DMS153 treated with DMSO at 0.1 percent for 48 hours (cell line): Measurements from ENCODE around the gene GLT1D1.
A peak's percentile ranks its signal among the peaks of the same experiment; 100 is the strongest.
"Not testable (repeated sequence)": the region's sequence is repeated elsewhere in the genome, so short reads cannot be mapped to it uniquely, and the experiment has no call there.

Source experiments
- DNase-seq: peaks from one replicate; lab custom pipeline; 2025; ENCODE audit not compliant: unreplicated experiment; lab: John Stamatoyannopoulos, UW

GLT1D1 gene

GRCh38 chr12:128820253-128820652, 33.0 kb upstream of the GLT1D1 start:
- no peak for DNase-seq

- DNase-seq = no peak
Measured at GRCh38 chr12:128820723-128821432, 32.4 kb upstream of the GLT1D1 start.

GRCh38 chr12:128823216-128823915, 29.9 kb upstream of the GLT1D1 start:
- no peak for DNase-seq

- DNase-seq = peak; percentile 88
Measured at GRCh38 chr12:128823916-128824839, 29.1 kb upstream of the GLT1D1 start, which contains the start of gene SLC15A4. SLC15A4 (minus strand) TSS chr12:128823958; CDS start chr12:128823943, 15 bp downstream.

- DNase-seq = no peak
Measured at GRCh38 chr12:128825835-128826234, 27.4 kb upstream of the GLT1D1 start.

- no peak for DNase-seq
Measured at GRCh38 chr12:128827724-128828123, 25.6 kb upstream of the GLT1D1 start.

GRCh38 chr12:128829861-128830504, 23.3 kb upstream of the GLT1D1 start:
- no peak for DNase-seq

GRCh38 chr12:128830505-128830893, 22.8 kb upstream of the GLT1D1 start:
- no peak for DNase-seq

GRCh38 chr12:128833418-128833817, 19.9 kb upstream of the GLT1D1 start:
- DNase-seq = no peak

GRCh38 chr12:128839885-128840284, 13.4 kb upstream of the GLT1D1 start:
- DNase-seq = not testable (repeated sequence)

GRCh38 chr12:128840862-128841468, 12.3 kb upstream of the GLT1D1 start:
- no peak for DNase-seq

- DNase-seq = no peak
Measured at GRCh38 chr12:128842579-128842978, 10.7 kb upstream of the GLT1D1 start.

GRCh38 chr12:128843538-128843937, 9.7 kb upstream of the GLT1D1 start:
- DNase-seq = no peak

GRCh38 chr12:128844031-128844635, 9.1 kb upstream of the GLT1D1 start:
- DNase-seq = no peak

GRCh38 chr12:128846671-128847070, 6.6 kb upstream of the GLT1D1 start:
- DNase-seq = not testable (repeated sequence)

- no peak for DNase-seq
Measured at GRCh38 chr12:128848371-128848770, 4.9 kb upstream of the GLT1D1 start.

GRCh38 chr12:128849806-128850205, 3.5 kb upstream of the GLT1D1 start:
- DNase-seq = not testable (repeated sequence)

- no peak for DNase-seq
Measured at GRCh38 chr12:128850400-128850799, 2.9 kb upstream of the GLT1D1 start.

- not testable (repeated sequence) for DNase-seq
Measured at GRCh38 chr12:128851429-128851828, 1.8 kb upstream of the GLT1D1 start.
